ENCODE data around the gene KIF6.

KIF6 gene
- 0 to 0.06 (median 0) reads per million in 9 experiments for total RNA-seq

GRCh38 chr6:39724787-39725631, at the start of gene KIF6:
KIF6 (minus strand) TSS chr6:39725408; CDS start chr6:39725310, 98 bp downstream.
- Mint-ChIP-seq H3K4me3 (peak within 1 kb of the TSS; percentile 78 to 80), H3K4me1 (ENCODE audit: low read depth in 2 of 2) (no peaks in the 10 kb centered on the region), H3K27me3 (no peaks in the 10 kb centered on the region), H3K27ac (peak within 1 kb of the TSS in 1 of 2 donors; percentile 11), H3K36me3 (ENCODE audit: insufficient read depth) (no peaks in the 10 kb centered on the region), H3K9me3 (no peaks in the 10 kb centered on the region)
- peak; percentile 96 for ATAC-seq (replicated peaks)
- peak; percentile 10 to 32 (median 29) for DNase-seq

- DNase-seq (no peak), ATAC-seq (replicated peaks) (no peak)
- peaks cover 3% of the 10 kb centered on the region for H3K36me3 Mint-ChIP-seq (ENCODE audit: insufficient read depth)
- no peak overlapping the region for H3K27ac Mint-ChIP-seq
- no peak overlapping the region for H3K4me3 Mint-ChIP-seq
- peaks cover 7 to 32% of the 10 kb centered on the region in 2 donors for H3K27me3 Mint-ChIP-seq
- no peaks in the 10 kb centered on the region for H3K9me3 Mint-ChIP-seq
- no peaks in the 10 kb centered on the region for H3K4me1 Mint-ChIP-seq (ENCODE audit: low read depth in 2 of 2)
Measured at GRCh38 chr6:39773782-39774181, 48.6 kb upstream of the KIF6 start.

GRCh38 chr6:39772559-39773273, 47.5 kb upstream of the KIF6 start:
- Mint-ChIP-seq H3K27me3 (peaks cover 7 to 30% of the 10 kb centered on the region in 2 donors), H3K36me3 (ENCODE audit: insufficient read depth) (peaks cover 3% of the 10 kb centered on the region), H3K9me3 (no peaks in the 10 kb centered on the region)

GRCh38 chr6:39770446-39770845, 45.2 kb upstream of the KIF6 start:
- peaks cover 16 to 31% of the 10 kb centered on the region in 2 donors for H3K27me3 Mint-ChIP-seq
- H3K27ac Mint-ChIP-seq: no peak overlapping the region
- no peaks in the 10 kb centered on the region for H3K9me3 Mint-ChIP-seq
- ATAC-seq (replicated peaks) (no peak), DNase-seq (no peak)
- H3K36me3 Mint-ChIP-seq (ENCODE audit: insufficient read depth): peaks cover 3% of the 10 kb centered on the region
- H3K4me1 Mint-ChIP-seq (ENCODE audit: low read depth in 2 of 2): no peaks in the 10 kb centered on the region
- no peak overlapping the region for H3K4me3 Mint-ChIP-seq

More at GRCh38 chr6:39772559-39773273, 47.5 kb upstream of the KIF6 start:
- no peak overlapping the region for H3K4me3 Mint-ChIP-seq
- DNase-seq: no peak
- no peak overlapping the region for H3K27ac Mint-ChIP-seq
- ATAC-seq (replicated peaks): no peak
- H3K4me1 Mint-ChIP-seq (ENCODE audit: low read depth in 2 of 2): no peaks in the 10 kb centered on the region

- Mint-ChIP-seq H3K4me1 (ENCODE audit: low read depth in 2 of 2) (no peaks in the 10 kb centered on the region), H3K36me3 (ENCODE audit: insufficient read depth) (no peaks in the 10 kb centered on the region), H3K4me3 (no peak overlapping the region), H3K27me3 (peaks cover 22 to 37% of the 10 kb centered on the region in 2 donors), H3K27ac (no peak overlapping the region), H3K9me3 (no peaks in the 10 kb centered on the region)
- DNase-seq (no peak), ATAC-seq (replicated peaks) (no peak)
Measured at GRCh38 chr6:39769012-39769411, 43.8 kb upstream of the KIF6 start.

GRCh38 chr6:39765508-39766065, 40.4 kb upstream of the KIF6 start:
- DNase-seq (no peak), ATAC-seq (replicated peaks) (no peak)
- H3K4me3 Mint-ChIP-seq: no peak overlapping the region
- no peaks in the 10 kb centered on the region for H3K9me3 Mint-ChIP-seq
- H3K27me3 Mint-ChIP-seq: peaks cover 27 to 33% of the 10 kb centered on the region in 2 donors
- H3K27ac Mint-ChIP-seq: no peak overlapping the region
- no peaks in the 10 kb centered on the region for H3K36me3 Mint-ChIP-seq (ENCODE audit: insufficient read depth)
- no peaks in the 10 kb centered on the region for H3K4me1 Mint-ChIP-seq (ENCODE audit: low read depth in 2 of 2)

GRCh38 chr6:39760226-39760952, 35.2 kb upstream of the KIF6 start:
- Mint-ChIP-seq H3K4me3 (no peak overlapping the region), H3K27ac (no peak overlapping the region), H3K27me3 (peaks cover 24 to 30% of the 10 kb centered on the region in 2 donors), H3K36me3 (ENCODE audit: insufficient read depth) (no peaks in the 10 kb centered on the region), H3K9me3 (peaks cover 0 to 10% of the 10 kb centered on the region in 2 donors), H3K4me1 (ENCODE audit: low read depth in 2 of 2) (no peaks in the 10 kb centered on the region)
- ATAC-seq (replicated peaks) (no peak), DNase-seq (no peak)

- H3K36me3 Mint-ChIP-seq (ENCODE audit: insufficient read depth): no peaks in the 10 kb centered on the region
- H3K27me3 Mint-ChIP-seq: peaks cover 11 to 25% of the 10 kb centered on the region in 2 donors
- no peak overlapping the region for H3K4me3 Mint-ChIP-seq
- DNase-seq: no peak
- no peaks in the 10 kb centered on the region for H3K4me1 Mint-ChIP-seq (ENCODE audit: low read depth in 2 of 2)
- peaks cover 0 to 10% of the 10 kb centered on the region in 2 donors for H3K9me3 Mint-ChIP-seq
- no peak overlapping the region for H3K27ac Mint-ChIP-seq
- no peak for ATAC-seq (replicated peaks)
Measured at GRCh38 chr6:39758905-39759605, 33.8 kb upstream of the KIF6 start.

GRCh38 chr6:39756582-39756981, 31.4 kb upstream of the KIF6 start:
- no peak for DNase-seq
- Mint-ChIP-seq H3K4me3 (no peak overlapping the region), H3K27ac (no peak overlapping the region), H3K27me3 (peaks cover 11 to 15% of the 10 kb centered on the region in 2 donors), H3K36me3 (ENCODE audit: insufficient read depth) (no peaks in the 10 kb centered on the region), H3K4me1 (ENCODE audit: low read depth in 2 of 2) (no peaks in the 10 kb centered on the region), H3K9me3 (peaks cover 0 to 10% of the 10 kb centered on the region in 2 donors)
- no peak for ATAC-seq (replicated peaks)

GRCh38 chr6:39755231-39755630, 30.0 kb upstream of the KIF6 start:
- peaks cover 6 to 15% of the 10 kb centered on the region in 2 donors for H3K27me3 Mint-ChIP-seq
- no peaks in the 10 kb centered on the region for H3K36me3 Mint-ChIP-seq (ENCODE audit: insufficient read depth)
- H3K9me3 Mint-ChIP-seq: peaks cover 0 to 10% of the 10 kb centered on the region in 2 donors
- H3K27ac Mint-ChIP-seq: no peak overlapping the region
- no peak overlapping the region for H3K4me3 Mint-ChIP-seq
- DNase-seq (no peak), ATAC-seq (replicated peaks) (no peak)
- H3K4me1 Mint-ChIP-seq (ENCODE audit: low read depth in 2 of 2): no peaks in the 10 kb centered on the region

GRCh38 chr6:39754514-39755115, 29.4 kb upstream of the KIF6 start:
- H3K27ac Mint-ChIP-seq: no peak overlapping the region
- no peak for ATAC-seq (replicated peaks)
- H3K36me3 Mint-ChIP-seq (ENCODE audit: insufficient read depth): no peaks in the 10 kb centered on the region
- no peaks in the 10 kb centered on the region for H3K4me1 Mint-ChIP-seq (ENCODE audit: low read depth in 2 of 2)
- H3K9me3 Mint-ChIP-seq: peaks cover 0 to 10% of the 10 kb centered on the region in 2 donors
- H3K27me3 Mint-ChIP-seq: peaks cover 10 to 19% of the 10 kb centered on the region in 2 donors
- no peak overlapping the region for H3K4me3 Mint-ChIP-seq
- no peak for DNase-seq

GRCh38 chr6:39753725-39754045, 28.5 kb upstream of the KIF6 start:
- H3K27me3 Mint-ChIP-seq: peaks cover 10 to 21% of the 10 kb centered on the region in 2 donors
- no peak for DNase-seq
- H3K36me3 Mint-ChIP-seq (ENCODE audit: insufficient read depth): no peaks in the 10 kb centered on the region
- no peak overlapping the region for H3K27ac Mint-ChIP-seq
- H3K4me3 Mint-ChIP-seq: no peak overlapping the region
- H3K4me1 Mint-ChIP-seq (ENCODE audit: low read depth in 2 of 2): no peaks in the 10 kb centered on the region
- ATAC-seq (replicated peaks): no peak
- H3K9me3 Mint-ChIP-seq: peaks cover 0 to 10% of the 10 kb centered on the region in 2 donors

All from effector memory CD8-positive, alpha-beta T cell (primary cell).